Measurements from ENCODE around the gene ABCD1. TPM values are rescaled to one million over a fixed set of nuclear protein-coding genes. Genes with fewer than 3 reads are reported as not detected.

Gene ABCD1
- total RNA-seq, 1 donor from 2014 or later, result 27.2 TPM

- no peak overlapping the region for H3K27ac Mint-ChIP-seq (ENCODE audit: unreplicated experiment)
- no peaks in the 10 kb centered on the region for H3K79me2 ChIP-seq (ENCODE audit: insufficient read depth, low read length)
- H3K27me3 Mint-ChIP-seq (ENCODE audit: low read depth, unreplicated experiment), result no peaks in the 10 kb centered on the region
- no peaks in the 10 kb centered on the region for H4K20me1 ChIP-seq (ENCODE audit: insufficient read depth, low read length)
- H3K27ac ChIP-seq (ENCODE audit: low read depth, low read length), result no peak overlapping the region
- H3K4me2 ChIP-seq (ENCODE audit: low read length), result no peak overlapping the region
- H3K27me3 ChIP-seq (ENCODE audit: insufficient read depth, low read length), result no peaks in the 10 kb centered on the region
- no peak for DNase-seq (ENCODE audit: low read depth)
- no peaks in the 10 kb centered on the region for H3K4me1 Mint-ChIP-seq (ENCODE audit: low read depth, unreplicated experiment)
- no peak overlapping the region for H2AFZ ChIP-seq (ENCODE audit: low read depth, low read length)
- no peak overlapping the region for H3K9ac ChIP-seq (ENCODE audit: low read length)
- H3K4me1 ChIP-seq (ENCODE audit: insufficient read depth, low read length), result peaks cover 18% of the 10 kb centered on the region
- no peaks in the 10 kb centered on the region for H3K9me3 ChIP-seq (ENCODE audit: insufficient read depth, low read depth, low read length)
- no peaks in the 10 kb centered on the region for H3K36me3 Mint-ChIP-seq (ENCODE audit: low read depth, unreplicated experiment)
- no peaks in the 10 kb centered on the region for H3K36me3 ChIP-seq (ENCODE audit: insufficient read depth, low read length)
- FAIRE-seq, result no peak
- TF ChIP-seq, protein P1, sequence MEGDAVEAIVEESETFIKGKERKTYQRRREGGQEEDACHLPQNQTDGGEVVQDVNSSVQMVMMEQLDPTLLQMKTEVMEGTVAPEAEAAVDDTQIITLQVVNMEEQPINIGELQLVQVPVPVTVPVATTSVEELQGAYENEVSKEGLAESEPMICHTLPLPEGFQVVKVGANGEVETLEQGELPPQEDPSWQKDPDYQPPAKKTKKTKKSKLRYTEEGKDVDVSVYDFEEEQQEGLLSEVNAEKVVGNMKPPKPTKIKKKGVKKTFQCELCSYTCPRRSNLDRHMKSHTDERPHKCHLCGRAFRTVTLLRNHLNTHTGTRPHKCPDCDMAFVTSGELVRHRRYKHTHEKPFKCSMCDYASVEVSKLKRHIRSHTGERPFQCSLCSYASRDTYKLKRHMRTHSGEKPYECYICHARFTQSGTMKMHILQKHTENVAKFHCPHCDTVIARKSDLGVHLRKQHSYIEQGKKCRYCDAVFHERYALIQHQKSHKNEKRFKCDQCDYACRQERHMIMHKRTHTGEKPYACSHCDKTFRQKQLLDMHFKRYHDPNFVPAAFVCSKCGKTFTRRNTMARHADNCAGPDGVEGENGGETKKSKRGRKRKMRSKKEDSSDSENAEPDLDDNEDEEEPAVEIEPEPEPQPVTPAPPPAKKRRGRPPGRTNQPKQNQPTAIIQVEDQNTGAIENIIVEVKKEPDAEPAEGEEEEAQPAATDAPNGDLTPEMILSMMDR (IDR thresholded peaks at IDR 0.05; ENCODE audit: insufficient read depth, low read depth, low read length), result no peak
- TF ChIP-seq EZH2 (IDR thresholded peaks at IDR 0.05; ENCODE audit: insufficient read depth, low read length), result no peak
- no peaks in the 10 kb centered on the region for H3K9me3 Mint-ChIP-seq (ENCODE audit: unreplicated experiment)
- no peak overlapping the region for H3K4me3 ChIP-seq (ENCODE audit: insufficient read depth, low read depth, low read length)
- H3K4me3 Mint-ChIP-seq (ENCODE audit: unreplicated experiment), result no peak overlapping the region
Measured at GRCh38 chrX:153769865-153770600, 45.4 kb downstream of the ABCD1 start.

- Histone ChIP-seq H3K4me2 (ENCODE audit: low read length) (no peak overlapping the region), H3K27ac (ENCODE audit: low read depth, low read length) (no peak overlapping the region), H3K4me3 (ENCODE audit: insufficient read depth, low read depth, low read length) (no peak overlapping the region), H3K79me2 (ENCODE audit: insufficient read depth, low read length) (no peaks in the 10 kb centered on the region), H3K9ac (ENCODE audit: low read length) (no peak overlapping the region), H3K4me1 (ENCODE audit: insufficient read depth, low read length) (peaks cover 11% of the 10 kb centered on the region), H3K36me3 (ENCODE audit: insufficient read depth, low read length) (no peaks in the 10 kb centered on the region), H2AFZ (ENCODE audit: low read depth, low read length) (no peak overlapping the region), H3K27me3 (ENCODE audit: insufficient read depth, low read length) (no peaks in the 10 kb centered on the region), H4K20me1 (ENCODE audit: insufficient read depth, low read length) (no peaks in the 10 kb centered on the region), H3K9me3 (ENCODE audit: insufficient read depth, low read depth, low read length) (no peaks in the 10 kb centered on the region)
- no peaks in the 10 kb centered on the region for H3K36me3 Mint-ChIP-seq (ENCODE audit: low read depth, unreplicated experiment)
- H3K4me1 Mint-ChIP-seq (ENCODE audit: low read depth, unreplicated experiment), result no peaks in the 10 kb centered on the region
- no peak overlapping the region for H3K4me3 Mint-ChIP-seq (ENCODE audit: unreplicated experiment)
- no peak for DNase-seq (ENCODE audit: low read depth)
- no peaks in the 10 kb centered on the region for H3K27me3 Mint-ChIP-seq (ENCODE audit: low read depth, unreplicated experiment)
- FAIRE-seq, result no peak
- H3K9me3 Mint-ChIP-seq (ENCODE audit: unreplicated experiment), result no peaks in the 10 kb centered on the region
- no peak overlapping the region for H3K27ac Mint-ChIP-seq (ENCODE audit: unreplicated experiment)
- TF ChIP-seq, protein P1 (IDR thresholded peaks at IDR 0.05; ENCODE audit: insufficient read depth, low read depth, low read length), result no peak
- TF ChIP-seq EZH2 (IDR thresholded peaks at IDR 0.05; ENCODE audit: insufficient read depth, low read length), result no peak
Measured at GRCh38 chrX:153770601-153771414, 46.2 kb downstream of the ABCD1 start.

Data from astrocyte (in vitro differentiated cells and primary cell).